Measurements from ENCODE around the gene IL1RAPL1. TPM values are rescaled to one million over a fixed set of nuclear protein-coding genes. Genes with fewer than 3 reads are reported as not detected.

The IL1RAPL1 gene
- total RNA-seq, 5 donors from 2014 or later (not counting 1 experiment from before 2014, with no cell fraction given), result not detected

GRCh38 chrX:29040160-29040559 is 452.9 kb downstream of the IL1RAPL1 start:
- WGBS (ENCODE audit: insufficient coverage), result no CpG with 5 or more reads among the region's 1 CpG
- no peak overlapping the region for H3K4me3 ChIP-seq (ENCODE audit: control insufficient read depth in 1 of 2, extremely low read depth in 1 of 2, low read length in 1 of 2)
- ATAC-seq (replicated peaks in 1 of 4) (no peak), DNase-seq (no peak)
- Mint-ChIP-seq H3K27me3 (no peaks in the 10 kb centered on the region), H3K27ac (no peak overlapping the region), H3K9me3 (no peaks in the 10 kb centered on the region), H3K4me1 (no peaks in the 10 kb centered on the region), H3K4me3 (no peak overlapping the region), H3K36me3 (no peaks in the 10 kb centered on the region)
- no peaks in the 10 kb centered on the region for H3K27me3 ChIP-seq (replicated peaks in 1 of 2; ENCODE audit: control insufficient read depth in 2 of 2, extremely low read depth in 1 of 2, insufficient read depth in 2 of 2, low read length in 1 of 2)
- CTCF ChIA-PET, result no interaction called here
- no peaks in the 10 kb centered on the region for H3K4me1 ChIP-seq (ENCODE audit: control insufficient read depth in 1 of 2, extremely low read depth in 1 of 2, insufficient read depth in 2 of 2, low read length in 2 of 2)
- no peak overlapping the region for H3K27ac ChIP-seq (ENCODE audit: low read length)
- no peaks in the 10 kb centered on the region for H3K36me3 ChIP-seq (ENCODE audit: control insufficient read depth in 2 of 2, extremely low read depth in 1 of 2, insufficient read depth in 1 of 2, low read length in 1 of 2)
- POLR2A ChIA-PET, result no interaction called here
- no peaks in the 10 kb centered on the region for H3K9me3 ChIP-seq

- Histone ChIP-seq H3K4me3 (ENCODE audit: control insufficient read depth in 1 of 2, extremely low read depth in 1 of 2, low read length in 1 of 2) (no peak overlapping the region), H3K9me3 (no peaks in the 10 kb centered on the region), H3K27ac (ENCODE audit: low read length) (no peak overlapping the region), H3K4me1 (ENCODE audit: control insufficient read depth in 1 of 2, extremely low read depth in 1 of 2, insufficient read depth in 2 of 2, low read length in 2 of 2) (no peaks in the 10 kb centered on the region), H3K27me3 (replicated peaks in 1 of 2; ENCODE audit: control insufficient read depth in 2 of 2, extremely low read depth in 1 of 2, insufficient read depth in 2 of 2, low read length in 1 of 2) (no peaks in the 10 kb centered on the region), H3K36me3 (ENCODE audit: control insufficient read depth in 2 of 2, extremely low read depth in 1 of 2, insufficient read depth in 1 of 2, low read length in 1 of 2) (no peaks in the 10 kb centered on the region)
- ChIA-PET CTCF (no interaction called here), POLR2A (no interaction called here)
- no peaks in the 10 kb centered on the region for H3K36me3 Mint-ChIP-seq
- no peaks in the 10 kb centered on the region for H3K27me3 Mint-ChIP-seq
- peaks cover 0 to 4% (median 0%) of the 10 kb centered on the region in 3 donors for H3K9me3 Mint-ChIP-seq
- H3K4me3 Mint-ChIP-seq, result no peak overlapping the region
- H3K27ac Mint-ChIP-seq, result no peak overlapping the region
- H3K4me1 Mint-ChIP-seq, result no peaks in the 10 kb centered on the region
- no peak for ATAC-seq (replicated peaks in 1 of 4)
- no CpG with 5 or more reads among the region's 2 CpGs for WGBS (ENCODE audit: insufficient coverage)
- DNase-seq, result no peak
Observed at GRCh38 chrX:29042341-29042740, 455.1 kb downstream of the IL1RAPL1 start.

GRCh38 chrX:29043746-29044145 is 456.5 kb downstream of the IL1RAPL1 start:
- POLR2A ChIA-PET, result no interaction called here
- no peak overlapping the region for H3K4me3 Mint-ChIP-seq
- H3K27ac ChIP-seq (ENCODE audit: low read length), result no peak overlapping the region
- H3K27me3 ChIP-seq (replicated peaks in 1 of 2; ENCODE audit: control insufficient read depth in 2 of 2, extremely low read depth in 1 of 2, insufficient read depth in 2 of 2, low read length in 1 of 2), result no peaks in the 10 kb centered on the region
- no peaks in the 10 kb centered on the region for H3K27me3 Mint-ChIP-seq
- H3K27ac Mint-ChIP-seq, result no peak overlapping the region
- no peak for DNase-seq
- H3K4me3 ChIP-seq (ENCODE audit: control insufficient read depth in 1 of 2, extremely low read depth in 1 of 2, low read length in 1 of 2), result no peak overlapping the region
- peaks cover 0 to 4% (median 3%) of the 10 kb centered on the region in 3 donors for H3K9me3 Mint-ChIP-seq
- no peaks in the 10 kb centered on the region for H3K36me3 ChIP-seq (ENCODE audit: control insufficient read depth in 2 of 2, extremely low read depth in 1 of 2, insufficient read depth in 1 of 2, low read length in 1 of 2)
- no peaks in the 10 kb centered on the region for H3K9me3 ChIP-seq
- ATAC-seq (replicated peaks in 1 of 4), result no peak
- no peaks in the 10 kb centered on the region for H3K4me1 Mint-ChIP-seq
- CTCF ChIA-PET, result no interaction called here
- H3K4me1 ChIP-seq (ENCODE audit: control insufficient read depth in 1 of 2, extremely low read depth in 1 of 2, insufficient read depth in 2 of 2, low read length in 2 of 2), result no peaks in the 10 kb centered on the region
- no CpG with 5 or more reads among the region's 3 CpGs for WGBS (ENCODE audit: insufficient coverage)
- H3K36me3 Mint-ChIP-seq, result no peaks in the 10 kb centered on the region

- peaks cover 0 to 4% (median 3%) of the 10 kb centered on the region in 3 donors for H3K9me3 Mint-ChIP-seq
- POLR2A ChIA-PET, result no interaction called here
Observed at GRCh38 chrX:29044423-29045184, 457.4 kb downstream of the IL1RAPL1 start.

GRCh38 chrX:29065477-29065876 is 478.2 kb downstream of the IL1RAPL1 start:
- no peaks in the 10 kb centered on the region for H3K4me1 ChIP-seq (ENCODE audit: control insufficient read depth in 1 of 2, extremely low read depth in 1 of 2, insufficient read depth in 2 of 2, low read length in 2 of 2)
- no CpG with 5 or more reads among the region's 2 CpGs for WGBS (ENCODE audit: insufficient coverage)
- DNase-seq, result no peak
- Mint-ChIP-seq H3K27ac (no peak overlapping the region), H3K27me3 (no peaks in the 10 kb centered on the region), H3K9me3 (peaks cover 0 to 7% (median 3%) of the 10 kb centered on the region in 3 donors), H3K36me3 (no peaks in the 10 kb centered on the region), H3K4me1 (no peaks in the 10 kb centered on the region), H3K4me3 (no peak overlapping the region)
- H3K27ac ChIP-seq (ENCODE audit: low read length), result no peak overlapping the region
- H3K4me3 ChIP-seq (ENCODE audit: control insufficient read depth in 1 of 2, extremely low read depth in 1 of 2, low read length in 1 of 2), result no peak overlapping the region
- H3K9me3 ChIP-seq, result no peaks in the 10 kb centered on the region
- H3K27me3 ChIP-seq (replicated peaks in 1 of 2; ENCODE audit: control insufficient read depth in 2 of 2, extremely low read depth in 1 of 2, insufficient read depth in 2 of 2, low read length in 1 of 2), result no peaks in the 10 kb centered on the region
- no peak for ATAC-seq (replicated peaks in 1 of 4)
- H3K36me3 ChIP-seq (ENCODE audit: control insufficient read depth in 2 of 2, extremely low read depth in 1 of 2, insufficient read depth in 1 of 2, low read length in 1 of 2), result no peaks in the 10 kb centered on the region
- ChIA-PET POLR2A (no interaction called here), CTCF (no interaction called here)

More at GRCh38 chrX:29044423-29045184, 457.4 kb downstream of the IL1RAPL1 start:
- H3K27ac Mint-ChIP-seq, result no peak overlapping the region
- CTCF ChIA-PET, result no interaction called here
- ATAC-seq (replicated peaks in 1 of 4) (no peak), DNase-seq (no peak)
- H3K4me3 ChIP-seq (ENCODE audit: control insufficient read depth in 1 of 2, extremely low read depth in 1 of 2, low read length in 1 of 2), result no peak overlapping the region
- no CpG with 5 or more reads among the region's 7 CpGs for WGBS (ENCODE audit: insufficient coverage)
- no peaks in the 10 kb centered on the region for H3K4me1 ChIP-seq (ENCODE audit: control insufficient read depth in 1 of 2, extremely low read depth in 1 of 2, insufficient read depth in 2 of 2, low read length in 2 of 2)
- H3K36me3 ChIP-seq (ENCODE audit: control insufficient read depth in 2 of 2, extremely low read depth in 1 of 2, insufficient read depth in 1 of 2, low read length in 1 of 2), result no peaks in the 10 kb centered on the region
- no peak overlapping the region for H3K4me3 Mint-ChIP-seq
- no peaks in the 10 kb centered on the region for H3K4me1 Mint-ChIP-seq
- H3K36me3 Mint-ChIP-seq, result no peaks in the 10 kb centered on the region
- H3K27me3 ChIP-seq (replicated peaks in 1 of 2; ENCODE audit: control insufficient read depth in 2 of 2, extremely low read depth in 1 of 2, insufficient read depth in 2 of 2, low read length in 1 of 2), result no peaks in the 10 kb centered on the region
- no peak overlapping the region for H3K27ac ChIP-seq (ENCODE audit: low read length)
- no peaks in the 10 kb centered on the region for H3K27me3 Mint-ChIP-seq
- H3K9me3 ChIP-seq, result no peaks in the 10 kb centered on the region

GRCh38 chrX:29066516-29066915 is 479.3 kb downstream of the IL1RAPL1 start:
- no peaks in the 10 kb centered on the region for H3K9me3 ChIP-seq
- Mint-ChIP-seq H3K27me3 (no peaks in the 10 kb centered on the region), H3K36me3 (no peaks in the 10 kb centered on the region), H3K4me3 (no peak overlapping the region), H3K27ac (no peak overlapping the region), H3K4me1 (no peaks in the 10 kb centered on the region), H3K9me3 (peaks cover 0 to 8% (median 3%) of the 10 kb centered on the region in 3 donors)
- ChIA-PET CTCF (no interaction called here), POLR2A (no interaction called here)
- H3K36me3 ChIP-seq (ENCODE audit: control insufficient read depth in 2 of 2, extremely low read depth in 1 of 2, insufficient read depth in 1 of 2, low read length in 1 of 2), result no peaks in the 10 kb centered on the region
- H3K4me3 ChIP-seq (ENCODE audit: control insufficient read depth in 1 of 2, extremely low read depth in 1 of 2, low read length in 1 of 2), result no peak overlapping the region
- H3K27ac ChIP-seq (ENCODE audit: low read length), result no peak overlapping the region
- no CpG with 5 or more reads among the region's 1 CpG for WGBS (ENCODE audit: insufficient coverage)
- H3K27me3 ChIP-seq (replicated peaks in 1 of 2; ENCODE audit: control insufficient read depth in 2 of 2, extremely low read depth in 1 of 2, insufficient read depth in 2 of 2, low read length in 1 of 2), result no peaks in the 10 kb centered on the region
- no peaks in the 10 kb centered on the region for H3K4me1 ChIP-seq (ENCODE audit: control insufficient read depth in 1 of 2, extremely low read depth in 1 of 2, insufficient read depth in 2 of 2, low read length in 2 of 2)
- ATAC-seq (replicated peaks in 1 of 4) (no peak), DNase-seq (no peak)

GRCh38 chrX:29067351-29067750 is 480.1 kb downstream of the IL1RAPL1 start:
- Mint-ChIP-seq H3K9me3 (peaks cover 0 to 8% (median 3%) of the 10 kb centered on the region in 3 donors), H3K27me3 (no peaks in the 10 kb centered on the region), H3K27ac (no peak overlapping the region), H3K36me3 (no peaks in the 10 kb centered on the region), H3K4me1 (no peaks in the 10 kb centered on the region), H3K4me3 (no peak overlapping the region)
- Histone ChIP-seq H3K36me3 (ENCODE audit: control insufficient read depth in 2 of 2, extremely low read depth in 1 of 2, insufficient read depth in 1 of 2, low read length in 1 of 2) (no peaks in the 10 kb centered on the region), H3K27me3 (replicated peaks in 1 of 2; ENCODE audit: control insufficient read depth in 2 of 2, extremely low read depth in 1 of 2, insufficient read depth in 2 of 2, low read length in 1 of 2) (no peaks in the 10 kb centered on the region), H3K4me3 (ENCODE audit: control insufficient read depth in 1 of 2, extremely low read depth in 1 of 2, low read length in 1 of 2) (no peak overlapping the region), H3K4me1 (ENCODE audit: control insufficient read depth in 1 of 2, extremely low read depth in 1 of 2, insufficient read depth in 2 of 2, low read length in 2 of 2) (no peaks in the 10 kb centered on the region), H3K27ac (ENCODE audit: low read length) (no peak overlapping the region), H3K9me3 (no peaks in the 10 kb centered on the region)
- CTCF ChIA-PET, result no interaction called here
- ATAC-seq (replicated peaks in 1 of 4), result no peak
- POLR2A ChIA-PET, result no interaction called here
- WGBS (ENCODE audit: insufficient coverage), result no CpG with 5 or more reads among the region's 4 CpGs
- DNase-seq, result no peak

Measured in T-cell (primary cell).